ENCODE measurements around the gene STAC3. TPM values are rescaled to one million over a fixed set of nuclear protein-coding genes. Genes with fewer than 3 reads are reported as not detected.

STAC3 gene
- total and polyA plus RNA-seq, 2 of the 8 experiments (the other 6 are each of a cell fraction or from before 2014, with no cell fraction given) = 0.70 to 1.3 TPM

DNA sequence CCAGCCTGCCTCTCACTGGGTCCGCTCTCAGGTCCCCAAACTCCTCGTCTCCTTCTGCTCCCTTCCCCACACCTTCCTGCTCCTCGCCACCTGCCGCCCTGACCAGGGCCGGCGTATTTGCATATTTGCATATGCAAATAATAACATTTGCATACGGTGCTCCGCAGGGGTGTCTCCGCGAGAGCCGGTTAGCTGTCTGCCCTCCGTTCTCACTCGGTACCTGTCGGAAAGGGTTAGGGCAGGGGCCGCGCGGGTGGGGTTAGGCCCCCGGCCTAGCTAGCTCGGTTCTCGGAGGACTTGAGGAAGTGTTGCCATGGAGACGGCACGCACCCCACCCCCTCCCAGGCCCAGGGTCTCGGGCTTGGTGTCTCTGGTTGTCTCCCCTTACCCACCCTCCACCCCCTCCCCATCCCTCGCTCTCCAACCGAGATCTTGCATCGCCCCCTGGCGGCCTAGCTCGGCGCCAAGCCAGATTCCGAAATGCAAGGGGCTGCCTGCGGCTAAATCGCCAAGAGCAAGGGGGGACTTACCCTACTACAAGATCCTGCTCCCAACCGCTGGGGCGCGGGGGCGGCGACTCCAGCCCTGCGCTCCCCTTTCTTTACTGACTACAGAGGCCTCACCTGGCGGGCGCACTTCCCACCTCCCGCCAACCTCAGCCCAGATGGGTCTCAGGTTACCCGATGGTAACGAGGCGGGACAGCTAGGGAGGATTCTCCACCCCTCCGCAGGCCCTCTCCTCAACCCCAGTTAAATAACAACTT is 8.1 kb downstream of the STAC3 start (continued):
- TF ChIP-seq HDAC2 (IDR thresholded peaks at IDR 0.05; ENCODE audit: borderline replicate concordance in 1 of 2, low read depth in 2 of 2, low read length in 2 of 2) (no peak), TAF7 (optimal IDR thresholded peaks at IDR 0.05; ENCODE audit: borderline replicate concordance, low read depth, low read length) (no peak)
